CMK (cell line): ENCODE measurements around the gene UQCR10.

Experiments
- DNase-seq: peaks from one replicate; pipeline ENCODE4 v3.0.0-alpha.2; 2010; ENCODE audit warnings: low read depth

UQCR10 gene

DNA sequence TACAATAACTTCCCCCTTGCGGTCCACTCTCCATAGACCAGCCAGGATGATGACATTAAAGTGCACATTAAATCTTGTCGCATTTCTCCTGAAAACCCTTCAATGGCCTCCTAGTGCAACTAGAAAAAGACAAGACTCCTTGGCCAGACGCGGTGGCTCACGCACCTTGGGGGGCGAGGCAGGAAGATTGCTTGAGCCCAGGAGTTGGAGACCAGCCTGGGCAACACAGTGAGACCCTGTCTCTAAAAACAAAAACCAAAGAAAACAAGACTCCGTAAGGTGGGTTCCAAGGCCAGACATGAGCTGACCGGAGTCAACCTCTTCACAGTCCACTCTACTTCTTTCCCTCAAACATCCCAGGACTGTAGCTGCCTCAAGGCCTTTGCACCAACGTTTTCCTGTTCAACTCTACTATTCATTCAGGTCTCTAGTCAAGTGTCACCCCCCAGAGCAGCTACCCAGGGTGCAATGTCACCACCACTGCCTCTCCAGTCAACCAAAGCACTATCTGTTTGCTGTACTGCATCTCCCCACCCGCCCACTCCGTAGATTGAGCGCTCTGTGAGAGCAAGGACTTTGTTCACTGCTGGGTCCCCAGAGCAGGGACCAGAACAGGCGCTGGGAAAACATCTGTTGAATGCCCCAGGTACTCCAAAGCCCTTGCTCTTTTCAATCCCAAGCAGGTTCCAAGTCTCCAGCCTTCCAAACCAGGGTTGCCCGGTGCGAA lies 1.1 kb upstream of the UQCR10 start:
- no peak for DNase-seq

DNA sequence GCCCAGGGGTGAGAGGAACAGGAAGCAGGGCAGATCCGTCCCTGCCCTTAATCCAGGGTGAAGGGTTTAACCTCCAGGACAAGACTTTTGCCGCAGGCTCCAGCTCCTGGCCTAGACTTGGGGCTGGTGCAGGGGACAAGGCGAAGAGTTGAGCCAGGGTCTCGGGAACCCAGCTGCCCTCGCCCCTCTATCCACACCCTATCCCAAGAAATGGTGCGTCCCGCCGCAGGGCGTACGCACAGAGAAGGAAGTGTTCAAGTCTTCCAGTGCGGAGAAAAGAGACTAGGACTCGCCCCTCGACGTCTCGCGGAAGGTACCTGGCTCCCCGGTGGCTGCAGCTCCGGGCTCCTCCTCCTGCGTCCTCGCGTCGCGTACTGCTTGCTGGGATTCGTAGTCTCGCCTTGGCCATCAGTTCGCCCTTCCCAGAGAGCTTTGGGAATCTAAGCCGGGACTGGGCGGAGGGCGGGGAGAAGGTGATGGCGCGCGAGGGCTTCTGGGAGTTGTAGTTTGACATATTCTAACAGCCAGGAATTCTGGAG lies 468 bp upstream of the UQCR10 start, which contains the start of gene ZMAT5:
Gene ZMAT5 (minus strand): TSS at position 376 of the 539 bp plus-strand sequence. CDS start 18,463 bp downstream, outside the sequence.
- DNase-seq, result peak; percentile 95

DNA sequence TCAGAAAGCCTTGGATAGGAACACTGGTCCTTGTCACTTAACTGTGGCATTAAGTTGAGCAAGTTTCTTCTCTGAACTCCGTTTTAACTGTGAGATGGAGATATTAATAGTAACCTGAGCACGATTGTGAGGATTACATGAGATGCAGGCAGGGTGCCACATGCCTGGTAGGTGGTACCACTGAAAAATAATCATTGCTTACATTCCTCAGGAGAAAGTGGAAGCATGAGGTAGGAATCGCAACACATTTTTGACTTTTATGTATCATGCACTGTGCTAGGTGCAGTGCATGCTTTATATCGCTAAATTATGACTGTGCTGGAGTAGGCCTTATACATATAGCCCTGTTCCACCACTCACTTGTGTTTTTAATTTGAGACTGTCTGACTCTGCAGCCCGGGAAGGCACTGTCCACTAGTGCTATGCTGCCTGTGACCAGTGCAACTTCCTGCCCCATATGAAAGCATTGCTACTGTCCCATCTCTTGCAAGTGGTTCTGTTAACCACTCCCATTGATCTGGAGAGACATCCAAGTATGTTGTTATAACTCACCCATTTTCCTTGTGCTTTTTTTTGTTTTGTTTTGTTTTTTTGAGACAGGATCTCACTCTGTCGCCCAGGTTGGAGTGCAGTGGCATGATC lies 1.0 kb downstream of the UQCR10 start:
- no peak for DNase-seq

DNA sequence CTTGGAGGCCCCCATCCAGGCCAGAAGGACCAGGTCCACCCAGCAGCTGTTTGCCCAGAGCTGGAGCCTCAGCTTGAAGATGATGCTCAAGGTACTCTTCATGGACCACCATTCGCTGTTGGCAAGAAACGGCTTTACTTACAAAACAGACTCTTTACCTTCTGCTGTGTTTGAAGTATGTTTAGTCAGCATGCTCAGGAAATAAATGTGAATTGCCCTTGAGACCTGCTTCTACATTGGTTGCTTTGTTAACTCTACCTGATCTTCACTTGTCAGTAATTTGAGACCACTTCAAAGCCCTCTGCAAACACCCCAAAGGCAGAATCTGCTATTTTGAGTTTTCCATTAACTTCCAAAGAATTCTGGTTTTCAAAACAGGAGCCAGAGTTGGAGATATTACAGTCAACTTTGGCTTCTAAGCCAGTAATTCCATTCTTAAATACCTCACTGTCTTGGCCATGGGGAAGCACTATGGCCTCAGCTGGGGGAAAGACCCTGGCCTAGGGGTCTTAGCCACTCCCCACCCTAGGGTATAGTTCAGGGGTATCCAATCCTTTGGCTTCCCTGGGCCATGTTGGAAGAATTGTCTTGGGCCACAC lies 2.7 kb downstream of the UQCR10 start:
- no peak for DNase-seq

DNA sequence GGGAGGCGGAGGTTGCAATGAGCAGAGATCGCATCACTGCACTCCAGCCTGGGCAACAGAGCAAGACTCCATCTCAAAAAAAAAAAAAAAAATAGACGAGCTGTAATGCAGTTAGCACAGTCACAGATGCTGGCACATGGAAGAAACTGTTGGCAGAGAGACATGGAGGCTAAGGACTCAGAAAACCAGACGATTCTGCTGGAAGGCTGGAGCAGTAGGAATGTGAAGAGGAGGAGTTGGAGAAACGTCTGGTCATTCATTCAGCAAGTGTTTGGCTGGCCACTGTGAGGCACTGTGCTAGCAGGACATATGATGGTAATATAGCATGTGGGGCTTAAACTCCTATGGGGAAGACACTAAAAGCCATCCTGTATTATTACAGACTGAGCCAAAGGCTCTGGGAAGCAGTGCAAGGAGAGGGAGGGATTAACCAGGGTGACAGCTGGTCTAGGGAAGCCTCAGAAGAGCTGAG lies 5.0 kb downstream of the UQCR10 start:
- DNase-seq, result no peak

DNA sequence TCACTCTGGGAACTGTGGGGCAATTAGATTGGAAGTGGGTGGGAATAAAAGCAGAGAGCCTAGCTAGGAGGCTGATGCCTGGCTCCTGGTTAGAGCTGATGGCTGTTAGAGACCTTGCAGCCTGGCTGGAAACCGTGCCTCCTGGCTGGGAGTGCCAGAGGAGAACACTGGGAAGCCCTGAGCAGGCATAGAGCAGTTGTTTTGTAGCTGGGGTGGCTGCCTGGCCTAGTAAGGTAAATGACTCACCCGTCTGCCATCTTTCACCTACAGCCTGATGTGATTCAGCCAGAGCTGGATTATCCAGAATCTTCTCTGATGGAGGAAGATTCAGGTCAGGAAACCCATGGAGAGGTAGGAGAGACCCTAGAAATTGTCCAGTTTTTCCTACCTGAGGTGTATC lies 6.1 kb downstream of the UQCR10 start:
- no peak for DNase-seq

DNA sequence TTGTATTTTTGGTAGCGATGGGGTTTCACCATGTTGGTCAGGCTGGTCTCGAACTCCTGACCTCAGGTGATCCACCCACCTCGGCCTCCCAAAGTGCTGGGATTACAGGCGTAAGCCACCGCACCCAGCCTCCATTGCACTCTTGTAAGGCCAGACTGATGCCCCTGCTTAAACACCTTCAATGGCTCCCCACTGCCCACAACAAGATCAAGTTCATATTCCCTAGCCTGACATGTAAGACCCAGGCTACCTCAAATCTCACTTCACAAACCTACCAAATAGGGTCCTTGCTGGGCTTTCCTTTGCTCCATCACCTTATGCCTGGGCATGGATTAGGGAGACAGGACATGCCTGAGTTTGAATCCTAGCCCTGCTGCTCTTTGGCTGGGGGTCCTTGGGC lies 13.1 kb downstream of the UQCR10 start:
- no peak for DNase-seq

DNA sequence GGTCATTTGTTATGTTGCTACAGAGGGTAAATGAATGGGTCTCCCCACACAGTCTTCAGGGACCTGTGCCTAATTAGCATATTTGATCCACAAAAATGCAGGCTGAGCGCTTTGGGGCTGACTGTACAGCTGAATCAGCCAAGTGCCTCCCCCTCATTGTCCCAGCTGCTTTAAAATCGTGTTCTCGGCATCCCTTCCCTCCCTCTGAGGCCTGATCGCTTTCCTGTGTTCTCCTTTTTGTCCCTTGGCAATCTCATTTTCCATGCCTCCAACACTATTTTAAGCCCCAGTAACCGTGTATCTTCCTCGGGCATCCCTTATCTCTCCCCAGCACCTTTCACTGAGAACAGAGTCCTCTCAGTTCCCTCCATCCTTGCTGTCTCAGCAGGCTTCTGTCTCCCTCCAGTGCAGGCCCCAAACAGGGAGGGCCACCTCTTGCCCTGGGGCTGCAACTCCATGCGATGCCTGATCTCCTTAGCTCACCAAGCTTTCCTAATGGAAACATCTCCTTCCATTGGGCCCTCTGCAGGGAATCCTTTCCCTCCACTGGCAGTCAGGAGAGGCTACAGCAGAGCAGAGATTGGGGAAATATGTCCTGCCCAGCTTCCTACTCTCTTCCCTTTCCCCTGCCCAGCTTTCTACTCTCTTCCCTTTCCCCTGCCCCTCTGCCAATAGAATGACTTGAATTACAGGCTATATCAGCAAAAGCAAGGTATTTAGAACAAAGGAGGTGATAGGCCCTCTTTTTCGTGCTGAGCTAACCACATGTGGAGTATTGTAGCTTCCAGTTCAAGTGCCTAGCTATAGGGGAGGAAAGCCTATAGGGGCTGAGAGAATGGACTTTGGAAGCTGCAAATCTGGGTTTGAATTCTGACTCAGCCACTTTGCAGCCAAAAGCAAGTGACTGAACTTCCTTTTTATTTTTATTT lies 13.8 kb downstream of the UQCR10 start:
- no peak for DNase-seq

DNA sequence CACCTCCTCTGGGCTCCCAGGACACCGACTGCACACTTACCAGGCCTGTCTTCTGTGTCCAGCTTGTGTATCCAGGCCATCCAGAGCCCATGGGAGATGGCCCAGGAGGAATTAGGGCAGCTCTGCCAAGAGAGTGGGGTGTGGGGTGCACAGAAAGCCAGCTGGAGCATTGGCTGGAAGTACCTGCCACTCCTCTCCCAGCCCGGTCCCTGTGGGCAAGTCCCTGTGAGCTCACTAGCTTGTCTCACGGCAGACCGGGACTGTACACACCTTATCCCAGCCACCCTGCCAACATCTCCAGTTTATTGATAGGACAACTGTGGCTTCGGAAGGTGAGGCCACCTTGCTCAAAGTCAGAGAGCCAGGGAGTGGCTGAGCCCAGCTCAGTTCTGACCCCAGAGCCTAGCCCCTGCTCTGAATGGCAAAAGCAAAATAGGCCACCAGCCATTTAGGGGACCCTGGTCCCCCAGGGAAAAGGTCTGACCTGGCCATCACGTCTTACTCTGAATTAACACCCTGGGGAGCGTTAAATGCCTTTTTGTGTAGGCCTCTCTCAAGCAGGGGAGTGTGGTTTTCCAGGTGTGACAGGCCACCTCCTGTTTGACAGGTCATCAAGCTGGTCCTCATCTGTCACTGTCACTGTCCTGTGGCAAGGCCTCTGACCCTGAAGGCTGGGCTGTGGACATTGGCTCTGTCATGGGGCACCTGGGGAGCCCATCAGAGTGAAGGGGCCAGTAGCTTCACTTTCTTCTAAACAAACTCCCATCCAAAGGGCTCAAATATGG lies 15.1 kb downstream of the UQCR10 start:
- DNase-seq, result no peak

DNA sequence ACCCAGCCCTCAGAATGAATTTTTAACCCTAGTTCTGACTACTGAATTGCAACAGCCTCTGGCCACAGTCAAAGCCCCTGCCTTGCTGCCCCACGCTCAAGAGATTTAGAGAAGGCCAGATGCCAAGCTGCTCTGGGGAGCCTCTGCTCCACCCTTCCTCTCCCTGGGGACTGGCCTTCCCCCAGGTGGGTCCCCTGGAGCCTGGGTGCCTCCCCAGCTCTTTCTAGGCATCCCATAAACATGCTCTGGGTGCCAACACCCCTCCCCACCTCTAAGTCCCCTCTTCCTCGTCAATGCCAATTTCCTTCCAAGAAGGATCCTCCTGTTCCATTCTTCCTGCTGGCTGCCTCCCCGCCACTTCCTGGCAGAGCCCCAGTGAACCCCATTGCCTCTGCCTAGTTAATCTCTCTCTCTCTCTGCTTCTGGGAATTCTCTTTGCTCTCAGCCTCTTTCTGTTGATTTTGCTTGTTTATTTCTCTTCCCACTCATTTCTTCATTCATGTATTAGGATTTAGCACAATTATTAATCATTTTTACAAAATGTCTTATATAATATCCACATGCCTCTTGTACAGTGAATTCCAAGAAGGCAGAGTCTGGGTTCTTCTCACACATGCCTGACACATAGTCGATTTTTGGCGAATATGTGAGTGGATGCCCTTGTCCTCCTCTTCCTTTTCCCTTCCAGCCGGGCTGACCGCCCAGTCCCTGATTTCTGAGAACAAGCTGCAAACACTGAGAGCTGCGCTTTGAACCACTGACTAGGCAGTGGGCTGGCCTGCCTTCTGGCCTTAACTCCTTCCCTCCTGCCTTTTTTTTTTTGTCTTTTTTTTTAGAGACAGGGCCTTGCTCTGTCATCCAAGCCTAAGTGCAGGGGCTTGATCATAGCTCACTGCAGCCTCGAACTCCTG lies 17.5 kb downstream of the UQCR10 start:
- no peak for DNase-seq

DNA sequence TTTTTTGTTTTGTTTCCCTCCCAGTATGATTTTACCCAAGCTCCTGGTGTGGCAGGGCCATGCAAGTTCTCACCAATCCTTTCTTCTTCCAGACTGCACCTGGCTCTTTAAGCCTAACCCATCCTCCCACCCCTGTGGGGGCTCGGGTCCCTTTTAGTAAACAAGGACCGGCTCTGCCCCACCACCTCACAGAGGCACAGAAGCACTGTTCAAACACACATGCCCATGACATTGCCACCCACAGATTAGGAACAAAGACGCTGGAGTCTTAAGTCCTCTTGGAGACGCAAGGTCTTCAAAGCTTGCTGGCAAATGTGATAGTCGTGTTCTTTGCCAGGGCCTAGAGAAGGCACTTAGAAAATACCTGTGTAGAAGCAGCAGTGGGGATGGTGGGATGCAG lies 18.9 kb downstream of the UQCR10 start:
- DNase-seq, result no peak

DNA sequence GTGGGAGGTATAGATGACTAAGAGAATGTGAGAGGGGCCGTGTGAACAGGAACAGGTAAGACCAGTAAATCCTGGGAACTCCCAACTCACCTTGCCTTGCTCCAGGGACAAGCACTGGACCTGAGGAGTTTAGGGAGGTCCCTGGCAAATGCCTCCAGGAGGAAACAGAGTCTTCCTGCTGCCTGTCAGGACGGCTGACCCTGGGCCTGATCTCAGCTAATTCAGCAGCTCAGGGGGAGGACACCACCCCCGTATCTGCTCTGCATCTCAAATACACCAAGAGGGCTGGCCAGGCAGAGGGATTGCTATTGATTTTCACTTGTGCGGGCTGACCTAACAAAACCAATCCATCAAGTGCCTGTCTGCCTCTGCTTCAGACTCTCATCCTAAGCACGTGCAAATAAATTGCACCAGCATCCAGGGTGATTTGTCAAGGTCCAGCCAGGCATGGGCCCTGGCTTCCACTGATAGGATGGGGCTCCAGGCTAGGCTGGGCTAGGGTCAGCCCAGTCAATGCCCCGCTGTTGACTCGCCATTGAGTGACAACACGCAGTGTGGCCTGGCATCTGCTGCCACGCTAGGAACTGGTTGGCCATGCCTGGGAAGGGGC lies 20.3 kb downstream of the UQCR10 start:
- DNase-seq, result no peak

DNA sequence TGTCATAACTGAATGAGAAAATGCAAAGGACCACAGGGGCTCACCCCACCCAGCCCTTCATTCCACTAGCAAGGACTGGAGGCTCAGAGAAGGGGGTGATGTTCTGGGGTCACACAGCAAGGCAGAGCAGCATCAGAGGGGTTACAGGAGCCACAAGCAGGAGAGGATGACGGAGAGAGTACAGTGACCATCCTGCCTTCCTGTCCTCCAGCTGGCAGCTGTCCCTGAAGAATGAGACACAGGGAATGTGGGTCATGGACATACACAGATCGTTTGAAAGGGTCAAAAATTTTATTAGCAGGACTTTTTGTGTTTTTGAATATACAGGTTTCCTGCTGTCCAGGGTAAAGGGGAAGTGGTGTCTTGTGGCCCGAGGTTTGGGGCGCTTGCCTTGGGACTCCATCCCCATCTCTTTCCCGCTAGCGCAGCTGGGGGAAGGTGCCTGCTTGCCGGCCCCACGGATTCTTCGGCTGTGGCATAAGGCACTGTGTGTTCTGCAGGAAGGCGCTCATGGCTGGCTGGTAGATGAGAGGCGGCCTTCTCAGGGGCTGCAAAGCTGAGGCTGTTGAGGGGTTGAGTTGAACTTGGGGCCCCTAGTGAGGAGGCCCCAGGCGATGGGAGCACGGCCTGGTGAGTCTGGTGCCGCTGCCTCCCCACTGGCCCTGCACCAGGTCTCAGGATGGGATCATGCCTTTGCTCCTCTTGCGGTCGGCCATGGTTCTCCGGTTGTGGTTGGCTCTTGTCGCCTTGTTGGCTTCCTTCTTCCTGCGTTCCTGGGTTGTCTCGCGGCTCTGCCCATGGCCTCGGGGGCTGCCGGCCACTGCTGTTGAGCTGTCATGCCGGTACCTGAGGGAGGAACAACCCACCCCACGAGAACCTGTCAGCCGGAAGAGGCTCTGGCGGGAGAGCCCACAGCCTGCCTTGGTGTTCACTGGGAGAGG lies 21.4 kb downstream of the UQCR10 start:
- no peak for DNase-seq

DNA sequence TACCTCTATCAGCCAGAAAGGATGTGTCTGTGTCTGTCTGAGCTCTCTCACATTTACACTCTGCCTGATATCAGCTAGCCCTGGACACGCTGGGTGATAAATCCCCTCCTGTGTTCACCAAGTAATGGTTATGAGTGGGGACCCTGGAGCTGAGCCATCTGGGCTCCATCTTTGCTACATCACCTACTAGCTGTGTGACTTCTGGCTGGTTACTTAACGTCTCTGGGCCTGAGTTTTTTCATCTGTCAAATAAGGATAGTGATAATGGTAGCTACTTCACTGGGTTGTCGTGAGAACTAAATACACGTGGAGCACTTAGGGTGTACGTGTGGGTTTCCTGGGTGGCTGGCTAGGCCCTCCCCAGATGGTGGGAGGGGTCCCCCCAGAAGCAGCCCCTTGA lies 22.9 kb downstream of the UQCR10 start:
- DNase-seq, result no peak

DNA sequence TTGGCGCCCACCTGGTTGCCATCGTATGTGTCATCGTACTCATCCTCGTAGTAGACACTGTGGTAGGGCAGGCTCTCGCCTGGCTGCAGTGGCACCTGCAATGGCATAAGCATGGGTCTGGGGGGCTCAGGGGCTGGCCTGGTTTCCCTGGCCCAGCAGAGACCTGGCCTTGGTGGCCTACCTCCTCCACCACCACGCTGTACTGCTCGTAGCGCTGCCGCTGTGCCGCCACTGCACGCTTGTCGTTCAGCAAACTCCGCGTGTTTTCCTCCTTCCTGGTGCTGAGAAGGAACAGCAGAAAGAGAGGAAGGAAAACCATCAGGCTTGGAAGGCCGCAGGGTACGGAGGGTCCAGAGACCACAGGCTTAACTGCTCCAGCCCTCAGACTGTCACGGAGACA lies 26.2 kb downstream of the UQCR10 start:
- no peak for DNase-seq

DNA sequence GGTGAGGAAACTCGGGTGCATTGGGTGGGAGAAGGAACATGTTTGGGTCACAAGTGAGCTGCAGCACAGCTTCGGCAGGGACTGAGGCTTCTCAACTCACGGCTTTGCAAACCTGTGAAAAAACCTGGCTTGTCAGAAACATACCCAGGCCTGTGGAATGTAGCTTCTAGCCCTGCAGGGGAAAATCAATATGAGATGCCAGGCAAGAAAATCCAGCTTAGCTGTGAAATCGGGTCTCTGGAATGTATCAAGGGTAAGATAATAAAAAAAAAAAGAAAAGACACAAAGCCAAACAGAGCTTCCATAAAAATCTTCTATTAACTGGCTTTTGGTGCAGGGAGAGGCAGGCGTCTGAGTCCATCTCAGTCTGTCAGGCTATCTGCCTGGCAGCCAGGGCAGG lies 28.5 kb downstream of the UQCR10 start:
- DNase-seq, result no peak

DNA sequence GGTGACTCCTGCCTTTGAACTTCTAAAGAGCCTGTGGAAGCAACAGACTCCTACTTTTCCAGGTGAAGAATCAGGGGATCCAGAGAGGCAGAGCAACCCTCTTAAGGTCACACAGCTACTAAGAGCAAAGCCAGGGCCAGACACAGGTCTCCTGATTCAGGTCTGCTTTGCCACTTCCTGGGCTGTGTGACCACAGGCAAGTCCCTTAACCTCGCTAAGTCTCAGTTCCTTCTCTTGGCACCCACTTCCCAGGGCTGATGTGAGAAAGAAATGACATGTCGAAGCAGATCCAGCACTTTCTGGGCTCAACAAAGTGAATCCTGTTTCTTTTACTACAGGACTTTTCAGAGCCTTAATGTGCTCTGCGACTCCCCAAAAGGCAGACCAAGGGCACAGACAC lies 30.2 kb downstream of the UQCR10 start:
- DNase-seq, result no peak

DNA sequence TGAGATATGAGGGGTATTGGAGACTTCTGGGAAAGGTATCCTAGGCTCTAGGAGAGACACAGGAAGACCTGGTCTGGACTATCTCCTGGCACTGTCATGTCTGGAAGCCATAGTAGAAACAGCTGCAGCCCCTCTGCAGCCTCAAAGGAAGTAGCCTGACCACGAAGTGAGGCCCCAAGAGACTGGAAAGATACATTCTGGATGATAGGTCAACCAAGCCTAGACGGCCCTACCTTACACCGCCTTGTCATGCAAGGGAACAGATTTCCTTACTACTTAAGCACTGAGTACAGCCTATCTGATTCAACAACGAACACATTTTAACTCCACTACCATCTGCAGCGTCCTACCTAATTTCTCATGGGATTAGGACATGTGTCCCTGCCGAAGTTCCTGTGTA lies 31.1 kb downstream of the UQCR10 start:
- peak; percentile 85 for DNase-seq
